Ascending aorta (tissue), 2 donors: ENCODE data around the gene EFNA3. TPM values are rescaled to one million over a fixed set of nuclear protein-coding genes. Genes with fewer than 3 reads are reported as not detected.

Experiments used
- DNase-seq, 2 donors: peaks; one replicate each; pipeline ENCODE4 v3.0.0-alpha.2; 2019; ENCODE audit warnings: low spot score in 2 of 2
- H3K27ac ChIP-seq, 2 donors: fragments of 200-600 bp; sonication (generic); one replicate each; pipeline ENCODE4 v1.5.1; 2016 to 2017; ENCODE audit warnings: mild to moderate bottlenecking in 1 of 2
- H3K27me3 ChIP-seq: fragments of 200-600 bp; sonication (generic); one replicate; pipeline ENCODE4 v1.5.1; 2017
- H3K36me3 ChIP-seq, 2 donors: fragments of 200-600 bp; sonication (generic); one replicate each; pipeline ENCODE4 v1.5.1; 2016
- H3K4me1 ChIP-seq, 2 donors: fragments of 200-600 bp; sonication (generic); one replicate each; pipeline ENCODE4 v1.5.1; 2016 to 2017; ENCODE audit warnings: mild to moderate bottlenecking in 1 of 2
- H3K4me3 ChIP-seq, 2 donors: fragments of 200-600 bp; sonication (generic); one replicate each; pipeline ENCODE4 v1.5.1; 2016 to 2017; ENCODE audit warnings: mild to moderate bottlenecking in 1 of 2
- H3K9me3 ChIP-seq, 2 donors: fragments of 200-600 bp; sonication (generic); one replicate each; pipeline ENCODE4 v1.5.1; 2016
- intact Hi-C: fragments of 100-400 bp; cut with DNase I; formaldehyde crosslinking; loops from one replicate; pipeline ENCODE4 v1.15.1; 2023
- total RNA-seq: library from RNA; depleted of rRNA; stranded (reverse); fragments of >200 nt; gene quantifications from one replicate; pipeline ENCODE4 v1.1.0, GENCODE V29; 2016
- TF ChIP-seq, protein P1 (sequence below), 3 experiments: fragments of 200-600 bp in 2 of 3; fragments of 450-650 bp in 1 of 3; sonication (generic) in 2 of 3; IDR thresholded peaks; one replicate each; pipeline ENCODE4 v1.5.1; 2016 to 2019; ENCODE audit warnings: antibody characterized with exemption in 3 of 3, mild to moderate bottlenecking in 1 of 3, moderate library complexity in 1 of 3

The EFNA3 gene
- total RNA-seq, 1 donor from 2014 or later: 1.5 TPM

DNA sequence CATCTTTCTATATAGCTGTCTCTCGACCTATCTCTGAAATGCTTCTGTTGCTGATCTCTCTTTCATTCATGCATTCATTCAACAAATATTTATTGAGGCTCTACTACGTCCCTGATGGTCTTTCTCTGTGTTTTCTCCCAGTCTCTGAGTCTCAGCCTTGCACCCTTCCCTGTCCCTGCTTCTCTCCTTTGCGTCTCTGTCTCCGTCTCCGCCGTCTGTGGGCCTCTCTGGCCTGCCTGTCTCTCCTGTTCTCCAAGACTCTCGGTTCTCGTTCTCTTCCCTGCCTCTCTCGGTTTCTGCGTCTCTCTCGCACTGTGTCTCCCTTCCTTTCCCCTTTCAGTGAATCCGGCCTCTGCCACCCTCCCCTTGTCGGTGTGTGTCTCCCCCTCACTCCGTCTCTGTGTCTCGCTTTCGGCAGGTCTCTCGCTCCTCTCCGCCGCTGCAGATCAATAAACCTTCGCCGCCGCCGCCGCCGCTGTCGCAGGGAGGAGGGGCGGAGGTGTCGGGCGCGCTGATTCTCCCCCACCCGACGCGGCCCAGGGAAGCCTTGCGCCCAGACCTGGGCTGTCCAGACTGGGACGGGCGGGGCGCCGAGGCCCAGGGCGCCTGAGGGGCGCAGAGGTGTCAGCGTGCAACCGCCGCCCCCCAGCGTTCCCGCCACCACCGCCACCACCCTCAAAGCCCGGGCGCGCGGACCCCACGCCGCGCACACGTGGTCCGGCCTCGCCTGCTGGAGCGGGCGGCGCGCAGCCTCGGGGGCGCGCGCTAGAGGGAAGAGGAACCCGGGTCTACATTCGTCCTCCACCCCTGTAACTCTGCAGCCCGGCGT, 3.0 kb downstream of the EFNA3 start:
- peaks cover 42% of the 10 kb centered on the region for H3K27me3 ChIP-seq
- H3K27ac ChIP-seq: no peak overlapping the region
- H3K4me1 ChIP-seq: peaks cover 36 to 48% of the 10 kb centered on the region in 2 donors
- H3K36me3 ChIP-seq: no peaks in the 10 kb centered on the region
- TF ChIP-seq, protein P1, sequence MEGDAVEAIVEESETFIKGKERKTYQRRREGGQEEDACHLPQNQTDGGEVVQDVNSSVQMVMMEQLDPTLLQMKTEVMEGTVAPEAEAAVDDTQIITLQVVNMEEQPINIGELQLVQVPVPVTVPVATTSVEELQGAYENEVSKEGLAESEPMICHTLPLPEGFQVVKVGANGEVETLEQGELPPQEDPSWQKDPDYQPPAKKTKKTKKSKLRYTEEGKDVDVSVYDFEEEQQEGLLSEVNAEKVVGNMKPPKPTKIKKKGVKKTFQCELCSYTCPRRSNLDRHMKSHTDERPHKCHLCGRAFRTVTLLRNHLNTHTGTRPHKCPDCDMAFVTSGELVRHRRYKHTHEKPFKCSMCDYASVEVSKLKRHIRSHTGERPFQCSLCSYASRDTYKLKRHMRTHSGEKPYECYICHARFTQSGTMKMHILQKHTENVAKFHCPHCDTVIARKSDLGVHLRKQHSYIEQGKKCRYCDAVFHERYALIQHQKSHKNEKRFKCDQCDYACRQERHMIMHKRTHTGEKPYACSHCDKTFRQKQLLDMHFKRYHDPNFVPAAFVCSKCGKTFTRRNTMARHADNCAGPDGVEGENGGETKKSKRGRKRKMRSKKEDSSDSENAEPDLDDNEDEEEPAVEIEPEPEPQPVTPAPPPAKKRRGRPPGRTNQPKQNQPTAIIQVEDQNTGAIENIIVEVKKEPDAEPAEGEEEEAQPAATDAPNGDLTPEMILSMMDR (IDR thresholded peaks at IDR 0.05): no peak
- H3K9me3 ChIP-seq: no peaks in the 10 kb centered on the region
- intact Hi-C loops: no loop called here
- H3K4me3 ChIP-seq: peak overlapping the region; percentile 38 to 42
- DNase-seq: no peak

DNA sequence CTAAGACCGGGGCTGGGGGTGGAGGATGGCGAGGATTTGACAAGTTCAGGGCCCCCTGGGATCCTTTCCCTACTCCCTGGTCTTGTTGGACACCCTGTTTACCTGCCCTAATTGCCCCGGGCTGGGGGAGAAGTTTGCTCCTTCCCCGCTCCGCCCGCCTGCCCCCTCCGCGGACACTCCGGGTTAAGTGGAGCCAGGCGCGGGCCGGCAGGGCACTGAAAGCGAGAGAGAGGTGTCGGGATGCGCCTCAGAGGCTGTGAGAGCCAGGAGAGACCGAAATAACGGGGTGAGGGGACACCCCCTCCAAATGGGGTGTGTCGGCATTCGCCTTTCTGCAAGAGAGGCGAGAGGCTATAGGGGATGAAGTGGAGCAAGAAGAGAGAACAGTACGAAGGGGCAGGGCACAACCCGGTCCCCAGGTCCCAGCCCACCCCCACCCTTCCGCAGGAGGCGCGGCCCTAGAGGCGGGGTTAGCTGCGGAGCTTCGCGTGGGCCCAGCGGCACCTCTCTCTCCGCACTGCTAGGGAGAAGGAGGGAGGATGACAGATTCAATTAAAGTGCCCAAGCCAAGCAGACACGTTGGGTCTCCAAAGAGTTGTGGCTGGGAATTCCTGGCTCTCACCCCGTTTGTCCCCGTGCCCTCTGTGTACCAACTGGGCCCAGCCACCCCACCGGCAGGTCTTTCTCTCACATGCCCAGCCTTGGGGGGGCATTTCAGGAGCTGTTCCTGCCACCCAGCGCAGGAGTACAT, 3.8 kb downstream of the EFNA3 start:
- Histone ChIP-seq H3K4me1 (peaks cover 36 to 48% of the 10 kb centered on the region in 2 donors), H3K36me3 (no peaks in the 10 kb centered on the region), H3K27me3 (peaks cover 42% of the 10 kb centered on the region), H3K4me3 (peak overlapping the region; percentile 34 to 38), H3K9me3 (no peaks in the 10 kb centered on the region), H3K27ac (no peak overlapping the region)
- intact Hi-C loops: no loop called here
- DNase-seq: no peak
- TF ChIP-seq, protein P1 (IDR thresholded peaks at IDR 0.05): no peak

DNA sequence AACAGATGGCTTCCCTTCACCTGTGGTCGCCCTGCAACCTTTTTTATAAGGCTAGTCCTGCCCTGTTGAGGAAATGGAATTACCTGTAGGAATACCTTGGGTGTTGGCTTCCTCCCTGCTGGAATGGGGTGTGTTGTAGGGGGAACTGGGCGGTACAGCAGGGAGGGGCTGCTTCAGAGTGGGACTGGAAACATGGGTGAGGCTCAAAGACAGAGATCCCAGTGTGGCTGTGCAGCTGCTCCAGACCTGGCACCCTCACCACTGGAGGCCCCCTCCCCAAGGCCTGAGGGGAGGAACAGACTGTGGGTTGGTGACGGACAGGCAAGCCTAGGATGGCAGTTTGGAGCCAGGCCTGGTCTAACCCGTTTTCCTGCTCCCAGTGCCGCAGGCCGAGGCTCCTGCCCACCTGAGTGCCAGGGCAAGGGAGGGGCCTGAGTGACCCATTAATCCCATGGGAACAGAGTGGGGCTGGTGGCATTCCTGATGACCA, 4.5 kb downstream of the EFNA3 start:
- Histone ChIP-seq H3K36me3 (no peaks in the 10 kb centered on the region), H3K4me3 (no peak overlapping the region), H3K27ac (no peak overlapping the region), H3K4me1 (peaks cover 36 to 48% of the 10 kb centered on the region in 2 donors), H3K9me3 (no peaks in the 10 kb centered on the region), H3K27me3 (peaks cover 42% of the 10 kb centered on the region)
- TF ChIP-seq, protein P1 (IDR thresholded peaks at IDR 0.05): no peak
- intact Hi-C loops: no loop called here
- DNase-seq: no peak

DNA sequence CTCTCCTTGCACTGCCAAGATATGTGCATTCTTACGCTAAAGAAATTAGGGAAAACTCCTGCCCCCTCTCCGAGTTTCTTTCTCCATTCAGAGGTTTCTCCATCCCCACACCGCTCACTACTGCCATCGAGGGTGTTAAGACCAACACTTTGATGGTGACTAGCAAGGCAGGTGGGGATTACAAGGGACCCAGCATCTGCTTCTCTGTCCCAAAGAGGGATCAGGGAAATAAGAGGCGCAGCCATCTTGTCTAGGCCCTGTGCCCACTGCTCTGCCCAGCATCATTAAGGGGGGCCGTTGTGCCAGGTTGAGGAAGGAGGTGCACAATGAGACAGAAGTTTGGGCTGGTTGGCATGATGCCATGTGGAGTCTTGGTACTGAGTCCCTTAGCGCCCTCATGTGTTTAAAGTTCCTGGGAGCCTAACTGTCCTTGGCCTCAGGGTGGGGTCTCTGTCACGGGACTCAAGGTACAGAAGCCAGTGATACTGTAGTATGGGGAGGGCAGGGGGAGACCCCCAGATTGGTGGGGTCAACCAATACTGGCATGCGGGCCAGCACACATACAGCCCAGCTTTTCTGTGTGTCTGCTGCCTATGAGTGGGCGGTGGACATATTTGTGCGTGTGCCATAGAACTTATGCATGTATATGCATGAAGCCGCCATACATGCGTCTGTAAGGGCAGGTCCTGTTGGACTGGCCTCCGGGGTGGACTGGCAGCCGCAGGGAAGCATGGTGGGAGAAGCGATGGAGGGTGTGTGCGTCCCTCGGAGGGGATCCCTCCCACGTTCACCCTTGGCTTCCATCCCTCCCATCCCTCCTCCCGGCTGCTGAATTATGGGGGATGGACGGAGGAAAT, 5.5 kb downstream of the EFNA3 start:
- peak overlapping the region; percentile 66 to 81 for H3K4me3 ChIP-seq
- TF ChIP-seq, protein P1 (IDR thresholded peaks at IDR 0.05): no peak
- H3K36me3 ChIP-seq: no peaks in the 10 kb centered on the region
- H3K27me3 ChIP-seq: peaks cover 42% of the 10 kb centered on the region
- H3K9me3 ChIP-seq: no peaks in the 10 kb centered on the region
- no peak overlapping the region for H3K27ac ChIP-seq
- intact Hi-C loops: loop anchor here (1.0 to 2.0 kb wide), 4 partner anchors 33 to 525 kb away; partner anchors contain the start of genes ADAM15 and UBE2Q1
- no peak for DNase-seq
- H3K4me1 ChIP-seq: peaks cover 32 to 42% of the 10 kb centered on the region in 2 donors
